AG10803 (cell line): ENCODE data around the gene TUBGCP6.

Experiments used
- DNase-seq: peaks from one replicate; pipeline ENCODE4 v3.0.0; 2010; ENCODE audit warnings: low read depth
- H3K4me3 ChIP-seq: 2 replicates; pipeline ENCODE4 v1.5.1; 2011; ENCODE audit warnings: mild to moderate bottlenecking, low read length, control low read depth
- TF ChIP-seq, protein P1 (sequence below): conservative IDR thresholded peaks from 2 replicates; pipeline ENCODE4 v1.5.1; 2011; ENCODE audit warnings: mild to moderate bottlenecking, low read length, control low read depth, inconsistent platforms

The TUBGCP6 gene

GRCh38 chr22:50282361-50283155, 37.7 kb upstream of the TUBGCP6 start:
- no peak overlapping the region for H3K4me3 ChIP-seq
- TF ChIP-seq, protein P1, sequence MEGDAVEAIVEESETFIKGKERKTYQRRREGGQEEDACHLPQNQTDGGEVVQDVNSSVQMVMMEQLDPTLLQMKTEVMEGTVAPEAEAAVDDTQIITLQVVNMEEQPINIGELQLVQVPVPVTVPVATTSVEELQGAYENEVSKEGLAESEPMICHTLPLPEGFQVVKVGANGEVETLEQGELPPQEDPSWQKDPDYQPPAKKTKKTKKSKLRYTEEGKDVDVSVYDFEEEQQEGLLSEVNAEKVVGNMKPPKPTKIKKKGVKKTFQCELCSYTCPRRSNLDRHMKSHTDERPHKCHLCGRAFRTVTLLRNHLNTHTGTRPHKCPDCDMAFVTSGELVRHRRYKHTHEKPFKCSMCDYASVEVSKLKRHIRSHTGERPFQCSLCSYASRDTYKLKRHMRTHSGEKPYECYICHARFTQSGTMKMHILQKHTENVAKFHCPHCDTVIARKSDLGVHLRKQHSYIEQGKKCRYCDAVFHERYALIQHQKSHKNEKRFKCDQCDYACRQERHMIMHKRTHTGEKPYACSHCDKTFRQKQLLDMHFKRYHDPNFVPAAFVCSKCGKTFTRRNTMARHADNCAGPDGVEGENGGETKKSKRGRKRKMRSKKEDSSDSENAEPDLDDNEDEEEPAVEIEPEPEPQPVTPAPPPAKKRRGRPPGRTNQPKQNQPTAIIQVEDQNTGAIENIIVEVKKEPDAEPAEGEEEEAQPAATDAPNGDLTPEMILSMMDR: no peak
- peak; percentile 68 for DNase-seq

GRCh38 chr22:50281957-50282356, 37.1 kb upstream of the TUBGCP6 start:
- no peak for DNase-seq
- TF ChIP-seq, protein P1: no peak
- H3K4me3 ChIP-seq: no peak overlapping the region

DNA sequence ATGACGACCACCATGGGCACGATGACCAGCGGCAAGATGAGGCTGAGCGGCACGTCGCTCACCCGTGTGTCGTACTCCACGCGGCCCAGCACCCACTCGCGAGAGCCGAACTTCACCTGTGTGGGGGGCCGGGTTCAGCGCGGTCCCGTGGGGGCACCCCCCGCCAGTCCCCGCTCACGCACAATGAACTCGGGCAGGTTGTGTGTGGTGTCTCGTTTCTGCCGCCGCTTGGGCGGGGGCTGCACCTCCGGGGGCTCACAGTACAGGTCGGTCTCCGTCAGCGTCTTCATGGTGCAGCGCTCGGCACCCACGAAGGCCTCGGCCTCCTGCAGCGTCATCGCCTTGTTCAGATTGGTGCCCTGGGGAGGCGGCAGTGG, 36.5 kb upstream of the TUBGCP6 start:
- DNase-seq: no peak
- no peak overlapping the region for H3K4me3 ChIP-seq
- TF ChIP-seq, protein P1: no peak

GRCh38 chr22:50280708-50281383, 36.0 kb upstream of the TUBGCP6 start:
- DNase-seq: no peak
- H3K4me3 ChIP-seq: no peak overlapping the region
- TF ChIP-seq, protein P1: no peak

DNA sequence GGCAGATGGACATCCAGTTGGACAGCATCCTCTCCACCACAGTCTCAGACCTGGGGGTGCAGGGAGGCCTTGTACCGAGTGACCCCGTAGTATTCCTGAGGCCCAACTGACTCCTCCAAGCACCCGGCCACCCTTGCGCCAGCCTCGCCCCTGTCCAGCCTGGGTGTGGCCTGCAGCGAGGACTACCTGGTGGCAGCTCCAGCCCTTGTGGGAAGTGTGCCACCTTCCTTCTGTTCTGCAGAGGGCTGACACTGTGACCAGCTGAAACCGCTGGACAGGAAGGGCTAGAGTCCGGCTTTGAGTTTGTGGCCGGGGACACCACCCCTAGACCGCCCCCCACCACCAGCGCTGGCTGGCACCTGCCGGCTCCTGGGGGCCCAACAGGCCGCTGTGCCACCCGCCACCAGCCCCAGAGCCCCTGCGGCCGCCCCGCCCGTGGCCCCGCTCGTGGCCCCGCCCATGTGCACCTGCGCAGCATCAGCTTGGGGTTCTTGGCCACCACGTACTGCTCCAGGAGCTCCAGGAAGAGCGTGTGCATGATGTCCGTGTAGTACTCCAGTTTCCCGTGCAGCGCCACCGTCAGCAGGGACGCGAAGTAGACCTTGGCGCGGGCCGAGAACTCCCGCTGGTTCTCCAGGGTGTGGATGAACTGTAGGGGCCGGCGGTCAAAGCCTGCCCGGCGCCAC, 35.3 kb upstream of the TUBGCP6 start:
- H3K4me3 ChIP-seq: no peak overlapping the region
- DNase-seq: no peak
- TF ChIP-seq, protein P1: no peak

DNA sequence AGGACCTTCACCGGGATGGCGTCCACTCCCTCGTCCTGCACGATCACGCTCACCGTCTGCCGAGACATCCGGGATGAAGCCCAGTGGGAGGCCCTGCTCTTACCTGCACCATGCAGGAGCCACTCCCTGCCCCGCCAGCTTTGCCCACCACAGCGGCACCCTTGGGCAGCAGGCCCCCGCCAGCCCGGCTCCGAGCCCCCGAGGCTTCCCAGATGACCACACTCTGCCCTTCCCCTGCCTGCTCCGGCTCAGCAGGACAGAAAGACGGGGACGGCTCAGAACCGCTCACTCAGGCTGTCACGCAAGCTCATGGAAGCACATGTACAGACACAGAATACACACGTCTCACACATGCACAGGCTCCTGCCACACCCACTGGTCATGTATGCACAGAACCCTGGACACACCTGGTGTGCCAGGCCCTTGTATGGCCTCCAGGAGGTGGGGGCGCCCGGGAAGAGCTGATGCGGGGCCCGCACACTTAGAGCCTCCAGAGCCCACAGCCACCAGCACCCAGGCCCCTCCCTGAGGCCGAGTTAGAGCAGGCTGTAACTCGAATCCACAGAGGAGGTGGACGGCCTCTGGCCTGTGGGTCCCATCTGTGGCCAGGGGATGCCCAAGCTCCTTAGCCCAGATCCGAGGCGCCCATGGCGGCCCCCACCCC, 34.3 kb upstream of the TUBGCP6 start:
- H3K4me3 ChIP-seq: no peak overlapping the region
- no peak for DNase-seq
- TF ChIP-seq, protein P1: no peak
